Endothelial cell of coronary artery (primary cell): Measurements from ENCODE around the gene CPLX4. TPM values are rescaled to one million over a fixed set of nuclear protein-coding genes. Genes with fewer than 3 reads are reported as not detected.

Experiments used
- total RNA-seq: library from RNA; depleted of rRNA; stranded (reverse); fragments of >200 nt; gene quantifications from 2 replicates; pipeline ENCODE4 v1.2.3, GENCODE V29; 2014

Gene CPLX4
- total RNA-seq, result not detected in 2 replicates

GRCh38 chr18:59318460-59319050 lies at the start of gene CPLX4:
Gene CPLX4 (minus strand): TSS chr18:59318649. CDS start chr18:59318462, 187 bp downstream.

GRCh38 chr18:59358712-59359575 lies 40.5 kb upstream of the CPLX4 start, which contains the start of gene LMAN1:
Gene LMAN1 (minus strand): TSS chr18:59359265. CDS start chr18:59359244, 21 bp downstream.

GRCh38 chr18:59272891-59273758 lies 45.3 kb downstream of the CPLX4 start, which contains the start of gene RAX:
Gene RAX (minus strand): TSS chr18:59273454. CDS start chr18:59273206, 248 bp downstream.

Other genes starting within 250 kb of the CPLX4 start
- gene SEC11C, start 178.8 kb downstream of the CPLX4 start, total RNA-seq, result 20.8 and 24.2 TPM in 2 replicates
- not detected in 2 replicates for gene GRP, start 98.5 kb downstream of the CPLX4 start, total RNA-seq
- not detected in 2 replicates for gene RAX, start 45.2 kb downstream of the CPLX4 start, total RNA-seq
- 110 and 147 TPM in 2 replicates for gene LMAN1, start 40.6 kb upstream of the CPLX4 start, total RNA-seq